Duodenal mucosa (tissue), 2 donors: ENCODE results near the gene CTRB1.

Source experiments
- H3K27ac ChIP-seq: one replicate; pipeline ENCODE4 v1.7.0; 2013; ENCODE audit warnings: low read depth, low read length
- H3K27me3 ChIP-seq, 2 donors: one replicate each; pipeline ENCODE4 v1.7.0; 2013; ENCODE audit warnings: low read length in 2 of 2, control low read depth in 1 of 2; ENCODE audit not compliant: insufficient read depth in 2 of 2, control insufficient read depth in 1 of 2
- H3K36me3 ChIP-seq, 2 donors: one replicate each; pipeline ENCODE4 v1.7.0; 2013; ENCODE audit warnings: low read length in 2 of 2, control low read depth in 1 of 2; ENCODE audit not compliant: insufficient read depth in 2 of 2, control insufficient read depth in 1 of 2
- H3K4me1 ChIP-seq, 2 donors: one replicate each; pipeline ENCODE4 v1.7.0; 2013; ENCODE audit warnings: low read length in 2 of 2, control low read depth in 1 of 2; ENCODE audit not compliant: insufficient read depth in 2 of 2, control insufficient read depth in 1 of 2
- H3K4me3 ChIP-seq, 2 donors: one replicate each; pipeline ENCODE4 v1.7.0; 2013; ENCODE audit warnings: low read length in 2 of 2, low read depth in 1 of 2
- H3K9ac ChIP-seq, 2 donors: one replicate each; pipeline ENCODE4 v1.7.0; 2013; ENCODE audit warnings: low read length in 2 of 2, low read depth in 1 of 2
- H3K9me3 ChIP-seq, 2 donors: one replicate each; pipeline ENCODE4 v1.7.0; 2013; ENCODE audit warnings: low read length in 2 of 2, control low read depth in 1 of 2; ENCODE audit not compliant: control insufficient read depth in 1 of 2

CTRB1 gene

GRCh38 chr16:75247249-75247648 is 28.5 kb downstream of the CTRB1 start:
- Histone ChIP-seq H3K36me3 (peaks cover 0 to 12% of the 10 kb centered on the region in 2 donors), H3K9me3 (no peaks in the 10 kb centered on the region), H3K27ac (peak overlapping the region; percentile 45), H3K9ac (peak overlapping the region in 1 of 2 donors; percentile 7), H3K27me3 (no peaks in the 10 kb centered on the region), H3K4me1 (peaks cover 61 to 74% of the 10 kb centered on the region in 2 donors), H3K4me3 (no peak overlapping the region)

GRCh38 chr16:75248142-75248535 is 29.4 kb downstream of the CTRB1 start:
- H3K4me1 ChIP-seq, result peaks cover 66 to 83% of the 10 kb centered on the region in 2 donors
- H3K4me3 ChIP-seq, result peak overlapping the region in 1 of 2 donors; percentile 82
- H3K27me3 ChIP-seq, result no peaks in the 10 kb centered on the region
- peak overlapping the region; percentile 18 to 80 for H3K9ac ChIP-seq
- no peaks in the 10 kb centered on the region for H3K9me3 ChIP-seq
- peaks cover 0 to 5% of the 10 kb centered on the region in 2 donors for H3K36me3 ChIP-seq
- H3K27ac ChIP-seq, result peak overlapping the region; percentile 22

- Histone ChIP-seq H3K9me3 (no peaks in the 10 kb centered on the region), H3K27ac (peak overlapping the region; percentile 44), H3K27me3 (no peaks in the 10 kb centered on the region), H3K4me3 (peak overlapping the region; percentile 82 to 83), H3K36me3 (peaks cover 0 to 5% of the 10 kb centered on the region in 2 donors), H3K9ac (peak overlapping the region; percentile 32 to 80), H3K4me1 (peaks cover 69 to 87% of the 10 kb centered on the region in 2 donors)
Observed at GRCh38 chr16:75248536-75249380, 30.0 kb downstream of the CTRB1 start.

DNA sequence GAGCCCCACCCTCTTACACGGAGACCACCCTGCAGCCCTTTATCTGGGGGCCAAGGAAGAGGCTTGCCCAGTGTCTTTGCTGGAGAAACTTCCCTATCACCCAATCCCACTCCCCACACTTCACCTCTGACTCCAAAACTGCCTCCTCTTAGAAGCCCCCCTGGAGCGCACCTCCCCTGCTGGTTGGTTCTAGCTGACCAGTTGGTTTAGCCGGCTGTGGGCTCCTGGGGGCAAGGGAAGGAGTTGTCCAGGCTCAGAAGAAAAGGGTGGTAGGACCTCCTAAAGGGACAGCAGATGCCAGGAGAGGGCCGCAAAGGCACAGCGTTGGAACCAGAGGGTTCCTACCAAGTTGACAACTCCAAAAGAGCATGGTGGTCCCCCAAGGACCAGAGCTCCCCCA is 30.7 kb downstream of the CTRB1 start:
- Histone ChIP-seq H3K27ac (peak overlapping the region; percentile 89), H3K36me3 (peaks cover 0 to 5% of the 10 kb centered on the region in 2 donors), H3K9me3 (no peaks in the 10 kb centered on the region), H3K4me3 (peak overlapping the region; percentile 82 to 83), H3K27me3 (no peaks in the 10 kb centered on the region), H3K9ac (peak overlapping the region; percentile 80 to 96), H3K4me1 (peaks cover 69 to 80% of the 10 kb centered on the region in 2 donors)

- Histone ChIP-seq H3K4me3 (peak overlapping the region; percentile 82 to 83), H3K27me3 (no peaks in the 10 kb centered on the region)
Observed at GRCh38 chr16:75250089-75250808, 31.5 kb downstream of the CTRB1 start.

GRCh38 chr16:75250809-75251279 is 32.1 kb downstream of the CTRB1 start:
- peaks cover 56 to 70% of the 10 kb centered on the region in 2 donors for H3K4me1 ChIP-seq
- H3K36me3 ChIP-seq, result peaks cover 0 to 5% of the 10 kb centered on the region in 2 donors
- H3K9ac ChIP-seq, result peak overlapping the region; percentile 80 to 96
- no peaks in the 10 kb centered on the region for H3K27me3 ChIP-seq
- no peaks in the 10 kb centered on the region for H3K9me3 ChIP-seq
- H3K4me3 ChIP-seq, result peak overlapping the region; percentile 82 to 83
- H3K27ac ChIP-seq, result peak overlapping the region; percentile 89

More at GRCh38 chr16:75250089-75250808, 31.5 kb downstream of the CTRB1 start:
- Histone ChIP-seq H3K9me3 (no peaks in the 10 kb centered on the region), H3K4me1 (peaks cover 61 to 75% of the 10 kb centered on the region in 2 donors), H3K36me3 (peaks cover 0 to 5% of the 10 kb centered on the region in 2 donors), H3K9ac (peak overlapping the region; percentile 80 to 96), H3K27ac (peak overlapping the region; percentile 89)

DNA sequence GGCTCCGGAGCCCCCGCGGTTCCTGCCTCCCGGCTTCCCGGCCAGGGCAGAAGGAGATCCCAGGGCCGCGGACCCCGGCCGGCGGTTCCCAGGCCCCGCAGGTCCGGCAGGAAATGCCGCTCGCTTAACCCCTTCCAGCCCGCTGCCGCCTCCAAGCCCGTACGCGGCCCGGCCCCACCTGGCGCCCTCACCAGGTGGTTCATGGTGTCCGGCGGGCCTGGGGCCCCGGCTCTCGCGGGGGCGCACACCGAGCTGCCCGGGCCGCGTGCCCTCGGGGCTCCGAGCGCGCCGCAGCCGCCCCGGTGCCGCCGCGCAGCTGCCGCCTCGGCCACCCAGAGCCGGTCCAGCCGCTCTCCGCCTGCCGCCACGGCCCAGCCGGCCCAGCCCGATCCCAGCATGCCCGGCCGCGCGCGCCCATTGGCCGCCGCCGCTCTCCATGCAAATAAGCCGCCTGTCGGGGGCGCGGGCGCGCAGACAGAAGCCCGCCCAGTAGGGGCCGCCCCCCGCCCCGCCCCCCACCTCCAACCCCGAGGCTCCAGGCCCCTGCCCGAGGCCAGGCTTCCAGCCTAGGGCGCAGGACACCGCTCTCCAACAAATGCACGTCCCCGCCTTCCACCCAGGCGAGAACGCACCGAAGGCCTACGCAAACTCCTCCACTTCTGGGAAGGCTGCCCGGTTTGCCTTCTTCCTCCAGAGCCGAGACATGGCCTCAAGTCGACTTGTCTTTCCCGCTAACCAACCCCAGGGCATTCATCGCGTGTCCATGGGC is 32.7 kb downstream of the CTRB1 start, which contains the start of gene BCAR1:
Gene BCAR1, minus strand, starts transcription at position 345 of the 769 bp plus-strand sequence. Its CDS starts 142 bp downstream, at position 203.
- no peaks in the 10 kb centered on the region for H3K27me3 ChIP-seq
- H3K4me1 ChIP-seq, result peaks cover 50 to 70% of the 10 kb centered on the region in 2 donors
- peak within 1 kb of the TSS; percentile 89 for H3K27ac ChIP-seq
- peak within 1 kb of the TSS; percentile 82 to 83 for H3K4me3 ChIP-seq
- H3K36me3 ChIP-seq, result peaks cover 0 to 5% of the 10 kb centered on the region in 2 donors
- H3K9me3 ChIP-seq, result no peaks in the 10 kb centered on the region
- peak within 1 kb of the TSS; percentile 80 to 96 for H3K9ac ChIP-seq

GRCh38 chr16:75252049-75252864 is 33.5 kb downstream of the CTRB1 start:
- Histone ChIP-seq H3K9me3 (no peaks in the 10 kb centered on the region), H3K27ac (no peak overlapping the region), H3K4me1 (peaks cover 44 to 68% of the 10 kb centered on the region in 2 donors), H3K36me3 (peaks cover 0 to 5% of the 10 kb centered on the region in 2 donors), H3K9ac (peak overlapping the region; percentile 39 to 51), H3K4me3 (peak overlapping the region in 1 of 2 donors; percentile 63), H3K27me3 (no peaks in the 10 kb centered on the region)
